ENCODE data around the gene TRIM14.
"Not testable (repeated sequence)": the region's sequence is repeated elsewhere in the genome, so short reads cannot be mapped to it uniquely, and the experiment has no call there.

The TRIM14 gene

DNA sequence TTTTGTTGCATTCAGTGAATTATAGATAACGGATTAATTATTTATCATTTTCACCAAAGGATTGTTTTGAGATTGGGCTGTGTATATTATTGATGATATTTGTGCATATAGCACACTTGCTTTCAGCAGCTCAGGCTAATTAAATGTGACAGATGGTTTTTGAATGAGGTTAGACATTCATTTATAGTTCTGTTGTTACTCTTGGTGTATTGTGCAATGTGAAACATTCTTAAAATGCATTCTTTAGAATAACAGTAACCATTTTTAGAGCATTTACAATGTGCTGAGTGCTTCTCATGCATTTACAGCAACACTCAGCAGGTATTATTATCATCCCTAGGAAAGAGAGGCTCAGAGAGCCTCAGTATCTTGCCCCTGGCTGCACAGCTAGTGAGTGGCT is 38.7 kb downstream of the TRIM14 start:
- DNase-seq = no peak

GRCh38 chr9:98078895-98079294 is 40.1 kb downstream of the TRIM14 start:
- DNase-seq = no peak

GRCh38 chr9:98076514-98076890 is 42.5 kb downstream of the TRIM14 start:
- not testable (repeated sequence) for DNase-seq

DNA sequence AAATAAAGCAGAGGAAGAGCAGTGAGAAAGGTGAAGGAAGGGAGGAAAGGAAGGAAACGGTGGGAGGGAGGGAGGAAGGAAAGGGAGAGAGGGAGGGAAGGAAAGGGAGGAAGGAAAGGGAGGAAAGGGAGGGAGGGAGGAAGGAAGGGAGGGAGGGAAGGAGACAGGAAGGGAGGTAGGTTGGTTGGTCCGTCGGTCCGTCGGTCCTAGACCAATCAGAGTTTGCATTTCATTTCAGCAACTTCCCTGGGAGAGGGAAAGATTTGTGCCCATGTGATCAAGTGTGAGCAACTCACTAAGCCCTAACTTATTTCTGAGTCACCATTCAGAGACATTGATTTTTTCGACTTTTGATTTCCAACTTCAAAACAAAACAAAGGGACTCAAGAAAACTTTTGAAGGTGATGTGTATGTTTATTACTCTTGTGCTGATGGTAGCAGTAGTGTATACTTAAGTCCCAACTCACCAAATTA is 43.7 kb downstream of the TRIM14 start:
- DNase-seq = no peak

DNA sequence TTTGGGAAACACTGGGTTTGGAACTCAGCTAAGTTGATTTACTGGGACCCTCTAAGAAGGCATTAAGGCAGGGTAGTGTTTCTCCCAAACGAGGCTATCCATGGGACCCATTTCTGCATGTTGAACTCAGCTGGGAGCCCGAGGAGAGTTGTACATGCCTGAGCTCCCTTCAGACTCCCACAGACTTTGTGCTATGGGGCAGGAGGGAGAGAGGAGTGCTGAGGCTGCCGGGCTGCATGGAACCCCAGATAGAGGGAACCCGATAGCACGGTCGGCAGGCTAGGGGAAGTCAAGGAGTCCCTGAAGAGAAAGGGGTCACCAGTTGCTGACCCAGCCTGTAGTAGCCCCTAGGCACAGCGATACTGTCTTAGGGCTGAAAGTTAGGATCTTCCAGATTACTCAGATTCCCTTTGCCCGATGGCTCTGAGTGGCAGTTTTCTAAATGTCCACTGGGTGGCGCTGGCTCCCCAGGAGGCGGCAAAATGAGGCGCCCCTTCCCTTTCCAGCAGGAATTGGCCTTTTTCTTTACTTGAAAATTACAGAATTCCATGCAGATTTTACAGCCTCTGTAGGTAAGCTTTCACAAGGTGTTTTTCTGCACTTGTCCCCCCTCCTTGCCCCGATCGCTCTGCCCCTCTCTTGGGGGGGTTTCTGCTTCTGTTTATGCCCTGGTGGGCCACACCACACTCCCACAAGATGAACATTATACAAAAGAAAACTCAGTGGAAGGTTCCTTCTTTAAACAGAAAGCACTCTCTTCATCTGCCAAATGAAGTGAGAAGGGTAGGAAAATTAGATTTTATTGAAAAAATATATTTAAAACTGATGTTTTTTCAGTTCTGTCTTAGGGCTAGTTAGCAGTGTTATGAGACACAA is 44.7 kb downstream of the TRIM14 start:
- DNase-seq = peak; percentile 70

- no peak for DNase-seq
Measured at GRCh38 chr9:98071737-98072136, 47.3 kb downstream of the TRIM14 start.

GRCh38 chr9:98070704-98071103 is 48.3 kb downstream of the TRIM14 start:
- no peak for DNase-seq

- DNase-seq = no peak
Measured at GRCh38 chr9:98069551-98069950, 49.5 kb downstream of the TRIM14 start.

DNA sequence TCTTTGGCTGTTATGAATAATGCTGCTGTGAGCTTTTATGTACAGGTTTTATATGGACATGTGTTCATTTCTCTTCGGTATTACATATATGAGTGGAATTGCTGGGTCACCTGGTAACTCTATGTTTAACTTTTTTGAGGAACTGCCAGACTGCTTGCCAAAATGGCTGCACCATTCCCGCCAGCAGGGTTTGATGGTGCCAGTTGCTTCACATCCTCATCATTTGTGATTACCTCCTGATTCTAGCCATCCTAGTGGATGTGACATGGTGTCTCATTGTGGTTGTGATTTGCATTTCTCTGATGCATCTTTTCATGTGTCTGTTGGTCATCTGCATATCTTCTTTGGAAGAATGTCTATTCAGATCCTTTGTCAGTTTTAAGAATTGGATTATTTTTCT is 51.8 kb downstream of the TRIM14 start:
- no peak for DNase-seq

DNA sequence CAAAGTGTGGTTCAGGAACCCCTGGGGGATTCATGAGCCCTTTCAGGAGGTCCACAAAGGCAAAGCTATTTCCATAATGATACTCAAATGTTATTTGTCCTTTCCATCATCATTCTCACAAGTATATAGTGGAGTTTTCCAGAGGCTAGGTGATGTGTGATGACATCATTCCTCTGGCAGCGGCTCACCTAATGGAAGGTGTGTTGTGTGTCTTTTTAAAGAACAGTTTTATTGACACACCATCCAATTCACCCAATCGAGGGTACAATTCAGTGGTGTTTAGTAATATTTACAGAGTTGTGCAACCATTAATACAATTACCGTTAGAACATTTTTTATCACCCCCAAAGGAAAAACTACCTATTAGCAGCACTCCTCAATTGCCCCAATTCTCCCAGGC is 52.8 kb downstream of the TRIM14 start:
- no peak for DNase-seq

- no peak for DNase-seq
Measured at GRCh38 chr9:98064623-98065392, 54.2 kb downstream of the TRIM14 start.

- DNase-seq = no peak
Measured at GRCh38 chr9:98062161-98062560, 56.9 kb downstream of the TRIM14 start.

- DNase-seq = no peak
Measured at GRCh38 chr9:98057138-98057799, 61.8 kb downstream of the TRIM14 start.

DNA sequence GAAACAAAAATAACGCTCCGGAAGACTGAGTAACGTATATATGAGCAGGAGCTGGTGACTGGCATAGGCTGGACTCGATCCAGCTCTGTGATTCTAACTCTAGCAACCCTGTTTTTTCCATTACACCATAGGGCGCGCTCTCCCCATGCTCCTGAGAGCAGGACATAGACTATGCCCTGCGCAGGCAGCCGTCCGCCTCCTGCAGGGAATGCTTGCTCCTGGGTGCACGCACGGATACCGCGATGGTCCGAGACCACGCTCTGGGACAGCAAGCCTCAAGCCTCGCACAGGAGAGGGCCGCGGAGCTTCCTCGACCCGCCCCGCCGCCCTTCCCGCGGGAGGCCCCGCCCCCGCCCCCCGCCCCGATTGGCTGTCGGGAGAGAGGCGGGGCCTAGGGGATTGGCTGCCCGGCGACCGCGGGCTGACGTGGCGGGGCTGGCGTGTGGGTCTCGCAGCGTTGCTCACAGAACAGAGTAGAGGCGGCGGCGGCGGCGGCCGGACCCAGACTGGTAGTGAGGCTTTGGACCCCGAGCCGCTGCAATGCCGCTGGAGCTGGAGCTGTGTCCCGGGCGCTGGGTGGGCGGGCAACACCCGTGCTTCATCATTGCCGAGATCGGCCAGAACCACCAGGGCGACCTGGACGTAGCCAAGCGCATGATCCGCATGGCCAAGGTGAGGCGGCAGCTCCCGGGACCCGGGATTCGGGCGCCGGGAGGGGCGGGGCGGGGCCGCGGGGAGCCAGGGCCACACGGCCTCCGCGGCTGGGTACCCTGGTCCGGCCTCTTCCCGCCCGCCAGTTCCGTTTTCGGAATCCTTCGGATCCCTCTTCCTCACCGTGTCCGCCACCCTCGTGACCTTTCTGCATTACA is 62.5 kb downstream of the TRIM14 start, which contains the start of gene NANS:
NANS (plus strand) TSS at position 464 of the 869 bp plus-strand sequence; CDS start at position 541, 77 bp downstream.
- peak; percentile 92 for DNase-seq

- DNase-seq = no peak
Measured at GRCh38 chr9:98054376-98054951, 64.6 kb downstream of the TRIM14 start.

- no peak for DNase-seq
Measured at GRCh38 chr9:98050351-98050750, 68.7 kb downstream of the TRIM14 start.

- DNase-seq = no peak
Measured at GRCh38 chr9:98049288-98050072, 69.5 kb downstream of the TRIM14 start.

GRCh38 chr9:98047002-98047401 is 72.0 kb downstream of the TRIM14 start:
- DNase-seq = no peak

DNA sequence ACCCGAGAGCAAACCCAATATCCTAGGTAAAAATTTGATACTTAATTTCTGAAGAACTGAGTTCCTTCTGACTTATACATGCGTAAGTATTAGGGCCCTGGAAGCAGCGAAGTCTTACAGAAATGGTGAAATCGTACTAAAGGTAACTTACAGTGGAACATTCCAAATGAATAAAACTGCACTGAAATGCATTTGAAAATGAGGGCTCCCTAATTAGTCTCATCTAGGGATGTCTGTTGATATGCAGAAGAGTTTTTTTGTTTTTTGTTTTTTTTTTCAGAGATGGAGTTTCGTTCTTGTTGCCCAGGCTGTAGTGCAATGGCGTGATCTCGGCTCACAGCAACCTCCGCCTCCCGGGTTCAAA is 72.9 kb downstream of the TRIM14 start:
- DNase-seq = no peak

DNA sequence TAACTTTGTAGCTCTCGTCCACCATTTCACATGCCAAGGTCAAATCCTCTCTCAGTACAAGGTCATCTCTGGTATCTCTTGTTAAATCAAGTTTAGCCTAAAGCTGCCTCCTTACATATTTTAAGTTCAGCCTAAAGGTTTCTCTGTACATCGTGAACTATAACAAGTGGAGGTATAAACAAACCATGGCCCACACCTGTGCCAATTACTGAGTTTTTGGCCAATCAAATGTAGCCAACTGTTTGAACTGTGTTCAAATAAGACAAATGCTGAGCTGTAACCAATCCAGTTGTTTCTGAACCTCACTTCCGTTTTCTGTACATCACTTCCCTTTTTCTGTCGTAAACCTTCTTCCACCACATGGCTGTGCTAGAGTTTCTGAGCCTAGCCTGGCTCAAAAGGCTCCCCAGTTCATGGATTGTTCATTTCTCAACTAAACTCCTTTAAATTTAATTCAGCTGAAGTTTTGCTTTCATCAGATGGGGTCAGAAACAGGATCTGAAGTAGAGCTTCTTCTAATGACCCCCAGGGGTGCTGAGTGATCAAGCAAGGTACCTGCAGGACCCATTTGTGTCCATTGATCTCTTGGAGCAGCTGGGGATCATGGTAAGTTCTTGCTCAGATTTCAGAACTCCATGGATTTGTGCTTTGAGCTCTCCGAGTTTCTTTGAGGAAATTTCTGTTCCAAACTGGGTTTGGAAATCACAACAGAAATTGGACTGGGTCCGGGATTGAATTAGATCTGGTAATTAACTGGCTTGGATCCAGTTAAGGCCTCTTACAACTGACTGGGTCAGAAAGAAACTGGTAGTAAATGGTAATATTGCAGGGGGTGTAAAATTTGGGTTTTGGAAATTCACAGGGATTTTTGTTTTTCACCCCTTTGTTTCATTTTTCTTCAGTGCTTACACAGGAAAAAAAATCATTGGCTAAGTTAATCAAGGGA is 73.5 kb downstream of the TRIM14 start:
- no peak for DNase-seq

All from activated CD4-positive, CD25-positive, alpha-beta regulatory T cell treated with anti-CD3 and anti-CD28 coated beads, Interleukin-2, amount 50 U/mL, for 72 hours (primary cell).